HepG2 (cell line): ENCODE results near the gene PRSS38. TPM values are rescaled to one million over a fixed set of nuclear protein-coding genes. Genes with fewer than 3 reads are reported as not detected.

Source experiments
- ATAC-seq: fragments of 200-7000 bp; cut with Tn5 transposase; 3 replicates; pipeline ENCODE4 v1.9.1; 2020; ENCODE audit warnings: mild to moderate bottlenecking, moderate library complexity
- BruUV-seq: library from RNA; stranded (reverse); fragments of 400-500 nt; replicated peaks from 2 replicates; lab custom pipeline; 2021; lab: Mats Ljungman, UMichigan
- CTCF ChIA-PET: fragments of 300-600 bp; formaldehyde crosslinking; extraction: SDS; loops from one replicate; lab custom pipeline; 2021; ENCODE audit warnings: low total read pairs, inconsistent platforms, low intra/inter-chr PET ratio; lab: Yijun Ruan, JAX
- POLR2A ChIA-PET: fragments of 350-600 bp; sonication (Branson Sonifier 250); formaldehyde crosslinking; loops from one replicate; lab custom pipeline; 2020; ENCODE audit warnings: antibody characterized with exemption, inconsistent platforms; lab: Yijun Ruan, JAX
- DNase-seq: peaks from one replicate; pipeline ENCODE4 v3.0.0-alpha.2; 2015; ENCODE audit warnings: low spot score
- FAIRE-seq: peaks from 3 replicates; lab custom pipeline; 2011; peaks lifted over from hg19 to GRCh38; lab: Jason Lieb, UNC
- H2AFZ ChIP-seq: one replicate; pipeline ENCODE4 v1.6.1; 2011; ENCODE audit warnings: low read length, inconsistent platforms
- H3K27ac ChIP-seq: fragments of 300-600 bp; 3 replicates; pipeline ENCODE4 v1.8.0; 2011; ENCODE audit warnings: mixed run types, mild to moderate bottlenecking, mixed read lengths, low read length, inconsistent platforms; ENCODE audit not compliant: insufficient read depth; ENCODE audit errors: extremely low read length
- H3K27me3 ChIP-seq, 2 experiments: fragments of 200-600 bp in 1 of 2; 2 replicates in 1 of 2; 3 replicates in 1 of 2; pipeline versions ENCODE4 v1.6.0 to v1.8.0; 2011; ENCODE audit warnings: low read length in 2 of 2, mild to moderate bottlenecking in 2 of 2, moderate library complexity in 2 of 2, inconsistent platforms in 1 of 2; ENCODE audit not compliant: insufficient read depth in 2 of 2, control insufficient read depth in 1 of 2
- H3K36me3 ChIP-seq, 2 experiments: fragments of 200-600 bp in 1 of 2; replicated peaks in 1 of 2; 2 replicates in 1 of 2; 3 replicates in 1 of 2; pipeline versions ENCODE4 v1.5.1 to v1.8.0; 2011; ENCODE audit warnings: low read length in 2 of 2, inconsistent platforms in 1 of 2; ENCODE audit not compliant: insufficient read depth in 2 of 2, control insufficient read depth in 1 of 2
- H3K4me1 ChIP-seq: 2 replicates; pipeline ENCODE4 v1.5.1; 2012; ENCODE audit warnings: low read length, inconsistent platforms; ENCODE audit not compliant: insufficient read depth
- H3K4me2 ChIP-seq: 2 replicates; pipeline ENCODE4 v1.6.0; 2011; ENCODE audit warnings: low read depth, low read length, inconsistent platforms
- H3K4me3 ChIP-seq, 3 experiments: fragments of 200-600 bp in 1 of 3; sonication (generic), shearing (Covaris generic) in 1 of 3; replicated peaks in 1 of 3; 2 replicates each; pipeline ENCODE4 v1.5.1; 2011 to 2016; ENCODE audit warnings: low read length in 3 of 3, inconsistent platforms in 2 of 3, low read depth in 2 of 3, mild to moderate bottlenecking in 2 of 3, control low read depth in 1 of 3, mixed read lengths in 1 of 3; ENCODE audit not compliant: insufficient read depth in 1 of 3
- H3K79me2 ChIP-seq: one replicate; pipeline ENCODE4 v1.6.1; 2011; ENCODE audit warnings: low read length, inconsistent platforms; ENCODE audit not compliant: insufficient read depth
- H3K9ac ChIP-seq: 2 replicates; pipeline ENCODE4 v1.6.0; 2011; ENCODE audit warnings: mild to moderate bottlenecking, low read depth, low read length, inconsistent platforms; ENCODE audit not compliant: insufficient read depth
- H3K9me3 ChIP-seq: 2 replicates; pipeline ENCODE4 v1.5.1; 2012; ENCODE audit warnings: mild to moderate bottlenecking, low read length
- H4K20me1 ChIP-seq: 2 replicates; pipeline ENCODE4 v1.6.0; 2011; ENCODE audit warnings: inconsistent platforms, mild to moderate bottlenecking, low read length, moderate library complexity; ENCODE audit not compliant: insufficient read depth
- CBFB ChIP-seq: sonication (generic); formaldehyde crosslinking; IDR thresholded peaks from 2 replicates; pipeline ENCODE4 v1.4.0; 2020; ENCODE audit warnings: missing genetic modification reagents
- CTCF ChIP-seq: sonication (generic); formaldehyde crosslinking; IDR thresholded peaks from 2 replicates; pipeline ENCODE4 v1.5.0; 2020; ENCODE audit warnings: mild to moderate bottlenecking, missing genetic modification reagents, moderate library complexity
- JUND ChIP-seq: sonication (generic); formaldehyde crosslinking; IDR thresholded peaks from 2 replicates; pipeline ENCODE4 v1.8.0; 2022; ENCODE audit warnings: mild to moderate bottlenecking, missing genetic modification reagents
- PATZ1 ChIP-seq: sonication (generic); formaldehyde crosslinking; IDR thresholded peaks from 2 replicates; pipeline ENCODE4 v1.4.0; 2020; ENCODE audit warnings: missing genetic modification reagents
- PAXIP1 ChIP-seq: sonication (generic); formaldehyde crosslinking; conservative IDR thresholded peaks from 2 replicates; pipeline ENCODE4 v1.4.0; 2020; ENCODE audit warnings: mild to moderate bottlenecking, missing genetic modification reagents, moderate library complexity
- PCBP2 ChIP-seq: fragments of 200-400 bp; formaldehyde crosslinking; optimal IDR thresholded peaks from 2 replicates; pipeline ENCODE3; 2018; ENCODE audit warnings: low read length, low read depth; ENCODE audit not compliant: poor library complexity, severe bottlenecking
- RBM39 ChIP-seq: fragments of 200-400 bp; formaldehyde crosslinking; IDR thresholded peaks from one replicate; pipeline ENCODE4 v1.6.1; 2018; ENCODE audit warnings: antibody characterized with exemption, mild to moderate bottlenecking, low read depth, low read length; ENCODE audit not compliant: poor library complexity, severe bottlenecking
- REL ChIP-seq: sonication (generic); formaldehyde crosslinking; conservative IDR thresholded peaks from 2 replicates; pipeline ENCODE4 v1.8.0; 2022; ENCODE audit warnings: mild to moderate bottlenecking, missing genetic modification reagents, moderate library complexity
- ZNF576 ChIP-seq: sonication (generic); formaldehyde crosslinking; IDR thresholded peaks from 2 replicates; pipeline ENCODE4 v1.4.0; 2020; ENCODE audit warnings: mild to moderate bottlenecking, missing genetic modification reagents
- WGBS: methylation state at CpG from one replicate; pipeline ENCODE4 v1.1.6; 2017; ENCODE audit warnings: low lambda C conversion rate; 5-methylcytosine and 5-hydroxymethylcytosine counted together
- in situ Hi-C: cut with HindIII; loops from 2 replicates; pipeline ENCODE4 v1.10.0; 2017; ENCODE audit warnings: low pct_unique_long_range_greater_than_20kb; ENCODE audit not compliant: extremely low pct_ligation_motif_present
- intact Hi-C: fragments of 100-400 bp; cut with micrococcal nuclease; formaldehyde crosslinking; loops from one replicate; pipeline ENCODE4 v1.10.0; 2022; ENCODE audit not compliant: unreplicated experiment
- polyA plus RNA-seq, 8 experiments: library from polyadenylated mRNA; depleted of rRNA in 3 of 8; stranded (reverse) in 7 of 8; unstranded in 1 of 8; fragments of >200 nt; fragmentation: Illumina TruSeq in 4 of 8; extraction: Trizol in 4 of 8; gene quantifications; 2 replicates each; pipeline versions ENCODE4 v1.2.1 to v1.2.3, GENCODE V29; 2011 to 2016; ENCODE audit warnings: low read depth in 4 of 8, missing spikeins in 1 of 8, mixed read lengths in 1 of 8; ENCODE audit not compliant: insufficient read depth in 1 of 8
- total RNA-seq, 5 experiments: library from RNA; depleted of rRNA; stranded (reverse); fragments of >200 nt; fragmentation: Illumina TruSeq; extraction: Trizol; gene quantifications; 2 replicates each; pipeline ENCODE4 v1.2.3, GENCODE V29; 2016; ENCODE audit warnings: low read depth in 1 of 5

The PRSS38 gene
- total and polyA plus RNA-seq, 2 of the 13 experiments (the other 11 are each of a cell fraction or from before 2014, with no cell fraction given): not detected

GRCh38 chr1:227849251-227849650, 33.8 kb downstream of the PRSS38 start:
- FAIRE-seq (no peak), ATAC-seq (no peak), DNase-seq (no peak)
- no peak overlapping the region for H3K27ac ChIP-seq
- no peak overlapping the region for H2AFZ ChIP-seq
- POLR2A ChIA-PET: no interaction called here
- 0% methylated on average over 3 of the region's 3 CpGs for WGBS
- H3K4me3 ChIP-seq: no peak overlapping the region
- in situ Hi-C loops (no loop called here), intact Hi-C loops (no loop called here)
- H3K36me3 ChIP-seq: no peaks in the 10 kb centered on the region
- no TSS peak for BruUV-seq
- no peaks in the 10 kb centered on the region for H3K27me3 ChIP-seq
- H3K79me2 ChIP-seq: no peaks in the 10 kb centered on the region
- peaks cover 5% of the 10 kb centered on the region; the same call in 1 of the 2 replicates for H3K9me3 ChIP-seq
- CTCF ChIA-PET: no interaction called here
- TF ChIP-seq CBFB (CRISPR knock-in tag) (no peak), CTCF (CRISPR knock-in tag) (no peak), JUND (CRISPR knock-in tag) (no peak), RBM39 (no peak), ZNF576 (no peak), REL (no peak)
- H3K4me2 ChIP-seq: no peak overlapping the region
- H3K4me1 ChIP-seq: no peaks in the 10 kb centered on the region
- no peak overlapping the region for H3K9ac ChIP-seq
- H4K20me1 ChIP-seq: no peaks in the 10 kb centered on the region

GRCh38 chr1:227854189-227854588, 38.7 kb downstream of the PRSS38 start:
- Histone ChIP-seq H3K4me2 (no peak overlapping the region), H3K4me1 (no peaks in the 10 kb centered on the region), H3K27ac (no peak overlapping the region), H3K9me3 (no peaks in the 10 kb centered on the region), H3K36me3 (no peaks in the 10 kb centered on the region), H4K20me1 (no peaks in the 10 kb centered on the region), H2AFZ (no peak overlapping the region), H3K9ac (no peak overlapping the region), H3K27me3 (no peaks in the 10 kb centered on the region; a peak in 2 of 5 replicates), H3K79me2 (no peaks in the 10 kb centered on the region), H3K4me3 (no peak overlapping the region)
- in situ Hi-C loops: no loop called here
- intact Hi-C loops: no loop called here
- no TSS peak for BruUV-seq
- POLR2A ChIA-PET: no interaction called here
- CTCF ChIA-PET: no interaction called here
- no peak for FAIRE-seq
- DNase-seq: no peak
- no peak for ATAC-seq
- TF ChIP-seq PCBP2 (no peak), PAXIP1 (CRISPR knock-in tag) (no peak), PATZ1 (no peak)
